Measurements from ENCODE around the gene TMPRSS9. TPM values are rescaled to one million over a fixed set of nuclear protein-coding genes. Genes with fewer than 3 reads are reported as not detected.

TMPRSS9 gene
- total and polyA plus RNA-seq, 12 donors, result 0.32 to 1.7 (median 1.1) TPM

DNA sequence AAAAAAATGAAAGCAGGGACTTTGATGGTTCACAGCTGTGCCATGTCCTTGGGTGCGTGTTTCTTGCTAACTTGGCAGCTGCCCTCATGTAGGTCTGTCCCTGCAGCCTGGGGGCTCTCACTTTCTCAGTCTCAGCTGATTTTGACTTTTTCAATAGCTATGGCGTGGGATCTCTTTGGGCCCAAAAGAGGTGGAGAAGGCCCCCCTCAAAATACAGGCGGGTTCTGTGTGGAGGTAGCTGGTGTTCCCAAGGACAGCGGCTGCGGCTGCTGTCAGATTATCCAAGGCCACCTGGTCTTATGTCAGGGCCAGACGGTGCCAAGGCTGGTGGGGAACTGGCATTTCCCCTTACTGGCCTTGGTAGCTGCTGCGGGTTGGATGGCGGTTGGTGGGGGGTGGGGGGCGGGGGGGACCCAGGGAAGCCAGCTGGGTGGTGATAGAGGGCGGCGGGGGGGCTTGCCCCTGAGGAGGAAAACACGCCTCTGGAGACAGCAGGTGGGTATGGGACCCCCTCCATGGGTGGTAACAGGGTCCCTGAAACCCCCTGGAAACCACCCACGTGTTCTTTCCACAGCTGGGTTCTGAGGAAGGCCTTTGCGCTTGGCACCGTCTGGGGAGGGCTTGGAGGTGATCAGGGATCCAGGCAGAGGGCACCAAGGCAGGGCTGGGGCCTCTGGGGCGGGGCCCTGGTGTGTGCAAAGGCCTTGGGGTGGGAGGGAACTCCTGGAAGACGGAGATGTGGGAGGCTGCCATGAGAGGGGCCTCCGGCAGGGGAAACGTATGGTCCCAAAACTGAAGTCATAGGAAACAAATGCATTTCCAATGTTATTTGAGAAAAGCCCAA is 63.2 kb downstream of the TMPRSS9 start:
- Histone ChIP-seq H3K36me3 (replicated peaks in 1 of 2) (peaks cover 0 to 4% of the 10 kb centered on the region in 2 donors), H3K27me3 (no peaks in the 10 kb centered on the region), H3K4me3 (peak overlapping the region in 1 of 4 donors; percentile 5), H3K4me1 (replicated peaks in 1 of 2) (peaks cover 42 to 43% of the 10 kb centered on the region in 2 donors), H3K9me3 (replicated peaks in 1 of 3) (no peaks in the 10 kb centered on the region), H3K27ac (peak overlapping the region; percentile 1 to 93 (median 71))
- intact Hi-C loops (cut with DNase I), result no loop called here
- 24 to 43% (median 32%) methylated on average over 12 to 19 of the region's 19 CpGs for WGBS, 4 donors
- DNase-seq, result peak in 6 of 7 donors; percentile 66 to 81 (median 76)
- TF ChIP-seq POLR2A (IDR thresholded peaks at IDR 0.05), result no peak

DNA sequence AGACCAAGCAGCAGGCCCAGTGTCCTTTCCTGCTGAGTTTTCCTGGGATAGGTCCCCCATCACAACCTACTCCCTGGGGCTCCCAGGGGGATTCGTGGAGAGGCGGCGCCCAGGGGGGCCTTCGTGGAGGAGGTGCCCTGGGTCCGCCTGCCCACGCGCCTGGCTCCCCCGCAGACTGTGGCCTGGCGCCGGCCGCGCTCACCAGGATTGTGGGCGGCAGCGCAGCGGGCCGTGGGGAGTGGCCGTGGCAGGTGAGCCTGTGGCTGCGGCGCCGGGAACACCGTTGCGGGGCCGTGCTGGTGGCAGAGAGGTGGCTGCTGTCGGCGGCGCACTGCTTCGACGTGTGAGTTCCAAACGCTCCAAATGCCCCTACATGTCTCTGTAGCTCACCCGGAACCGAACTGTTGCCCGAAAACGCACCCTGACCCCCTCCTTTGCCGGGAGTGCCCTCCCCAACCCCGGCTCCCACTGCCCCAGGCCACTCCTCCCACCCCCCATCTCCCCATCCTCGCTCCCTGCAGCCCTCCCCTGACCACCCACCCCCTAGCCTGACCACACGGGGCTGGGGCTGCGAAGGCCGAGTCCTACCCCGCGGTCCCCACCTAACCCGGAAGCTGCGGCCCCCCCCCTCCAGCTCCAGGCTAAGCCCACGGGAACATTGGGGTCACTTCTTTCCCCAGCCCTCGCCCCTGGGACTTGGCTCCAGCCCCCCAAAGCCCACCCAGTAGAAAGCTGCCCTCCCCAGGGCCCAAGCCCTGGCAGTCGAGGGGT is 64.0 kb downstream of the TMPRSS9 start:
- 40 to 66% (median 46%) methylated on average over 1 to 46 of the region's 46 CpGs for whole genome bisulfite sequencing, 4 donors
- peaks cover 45% of the 10 kb centered on the region in 2 donors for H3K4me1 ChIP-seq (replicated peaks in 1 of 2)

DNA sequence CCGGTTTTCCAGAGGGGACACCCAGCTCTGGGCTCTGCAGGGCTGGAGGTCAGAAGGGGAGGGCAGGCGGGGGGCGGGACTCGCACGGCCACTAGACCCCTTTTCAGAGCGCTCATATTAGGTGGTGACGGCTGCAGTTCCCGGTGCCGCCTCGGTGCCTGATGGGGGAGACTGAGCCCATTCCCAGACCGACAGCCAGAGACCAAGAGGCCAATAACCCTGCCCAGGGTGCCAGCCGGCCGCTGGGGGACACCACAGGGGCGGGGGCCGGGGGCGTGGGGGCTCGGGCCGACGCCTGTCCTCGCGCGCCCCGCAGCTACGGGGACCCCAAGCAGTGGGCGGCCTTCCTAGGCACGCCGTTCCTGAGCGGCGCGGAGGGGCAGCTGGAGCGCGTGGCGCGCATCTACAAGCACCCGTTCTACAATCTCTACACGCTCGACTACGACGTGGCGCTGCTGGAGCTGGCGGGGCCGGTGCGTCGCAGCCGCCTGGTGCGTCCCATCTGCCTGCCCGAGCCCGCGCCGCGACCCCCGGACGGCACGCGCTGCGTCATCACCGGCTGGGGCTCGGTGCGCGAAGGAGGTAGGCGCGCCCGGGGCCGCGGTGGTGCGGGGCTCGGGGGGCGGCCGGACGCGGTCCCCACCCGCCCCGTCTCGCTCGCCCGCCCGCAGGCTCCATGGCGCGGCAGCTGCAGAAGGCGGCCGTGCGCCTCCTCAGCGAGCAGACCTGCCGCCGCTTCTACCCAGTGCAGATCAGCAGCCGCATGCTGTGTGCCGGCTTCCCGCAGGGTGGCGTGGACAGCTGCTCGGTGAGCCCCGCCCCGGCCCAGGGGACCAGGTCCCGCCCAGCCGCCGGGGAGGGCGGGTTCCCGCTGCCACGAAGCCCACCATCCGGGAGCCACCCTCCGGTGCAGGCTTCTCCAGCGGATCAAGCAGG is 64.9 kb downstream of the TMPRSS9 start:
- H3K4me1 ChIP-seq (replicated peaks in 1 of 2), result peaks cover 45% of the 10 kb centered on the region in 2 donors
- peak; percentile 60 to 82 (median 74) for DNase-seq
- peak overlapping the region in 3 of 5 donors; percentile 32 to 93 (median 71) for H3K27ac ChIP-seq
- no peaks in the 10 kb centered on the region for H3K9me3 ChIP-seq (replicated peaks in 1 of 3)
- H3K36me3 ChIP-seq (replicated peaks in 1 of 2), result peaks cover 0 to 4% of the 10 kb centered on the region in 2 donors
- H3K27me3 ChIP-seq, result no peaks in the 10 kb centered on the region
- intact Hi-C loops (cut with DNase I), result no loop called here
- WGBS, 4 donors, result 21 to 90% (median 37%) methylated on average over 11 to 101 of the region's 101 CpGs; no CpG with 5 or more reads in 1 of the 4 donors
- H3K4me3 ChIP-seq, result peak overlapping the region in 1 of 4 donors; percentile 52
- TF ChIP-seq, protein P1, sequence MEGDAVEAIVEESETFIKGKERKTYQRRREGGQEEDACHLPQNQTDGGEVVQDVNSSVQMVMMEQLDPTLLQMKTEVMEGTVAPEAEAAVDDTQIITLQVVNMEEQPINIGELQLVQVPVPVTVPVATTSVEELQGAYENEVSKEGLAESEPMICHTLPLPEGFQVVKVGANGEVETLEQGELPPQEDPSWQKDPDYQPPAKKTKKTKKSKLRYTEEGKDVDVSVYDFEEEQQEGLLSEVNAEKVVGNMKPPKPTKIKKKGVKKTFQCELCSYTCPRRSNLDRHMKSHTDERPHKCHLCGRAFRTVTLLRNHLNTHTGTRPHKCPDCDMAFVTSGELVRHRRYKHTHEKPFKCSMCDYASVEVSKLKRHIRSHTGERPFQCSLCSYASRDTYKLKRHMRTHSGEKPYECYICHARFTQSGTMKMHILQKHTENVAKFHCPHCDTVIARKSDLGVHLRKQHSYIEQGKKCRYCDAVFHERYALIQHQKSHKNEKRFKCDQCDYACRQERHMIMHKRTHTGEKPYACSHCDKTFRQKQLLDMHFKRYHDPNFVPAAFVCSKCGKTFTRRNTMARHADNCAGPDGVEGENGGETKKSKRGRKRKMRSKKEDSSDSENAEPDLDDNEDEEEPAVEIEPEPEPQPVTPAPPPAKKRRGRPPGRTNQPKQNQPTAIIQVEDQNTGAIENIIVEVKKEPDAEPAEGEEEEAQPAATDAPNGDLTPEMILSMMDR (IDR thresholded peaks at IDR 0.05), result peak; percentile 9 to 55 (median 33)
- peak in 1 of 2 donors; percentile 44 for TF ChIP-seq POLR2A (IDR thresholded peaks at IDR 0.05)

More for the DNA sequence above, 64.0 kb downstream of the TMPRSS9 start:
- Histone ChIP-seq H3K9me3 (replicated peaks in 1 of 3) (no peaks in the 10 kb centered on the region), H3K4me3 (peak overlapping the region in 1 of 4 donors; percentile 52), H3K27ac (peak overlapping the region; percentile 1 to 93 (median 71)), H3K27me3 (no peaks in the 10 kb centered on the region), H3K36me3 (replicated peaks in 1 of 2) (peaks cover 0 to 4% of the 10 kb centered on the region in 2 donors)
- intact Hi-C loops (cut with DNase I), result no loop called here
- DNase-seq, result no peak
- TF ChIP-seq, protein P1 (IDR thresholded peaks at IDR 0.05), result no peak
- TF ChIP-seq POLR2A (IDR thresholded peaks at IDR 0.05), result peak in 1 of 2 donors; percentile 13

Data from adrenal gland (tissue), 12 donors.